Measurements from ENCODE around the gene WDR36.

WDR36 gene

GRCh38 chr5:111099058-111099778 lies 7.1 kb downstream of the WDR36 start:
- DNase-seq (ENCODE audit: low read depth), result no peak
- no peak for TF ChIP-seq CTCF (IDR thresholded peaks at IDR 0.05; ENCODE audit: insufficient read depth, low read depth, low read length, missing control alignments)
- no peak overlapping the region for H3K4me3 ChIP-seq (ENCODE audit: low read length)

- no peak overlapping the region for H3K4me3 ChIP-seq (ENCODE audit: low read length)
- no peak for DNase-seq (ENCODE audit: low read depth)
- no peak for TF ChIP-seq CTCF (IDR thresholded peaks at IDR 0.05; ENCODE audit: insufficient read depth, low read depth, low read length, missing control alignments)
Observed at GRCh38 chr5:111106320-111106948, 14.3 kb downstream of the WDR36 start.

- no peak for TF ChIP-seq CTCF (IDR thresholded peaks at IDR 0.05; ENCODE audit: insufficient read depth, low read depth, low read length, missing control alignments)
- no peak overlapping the region for H3K4me3 ChIP-seq (ENCODE audit: low read length)
Observed at GRCh38 chr5:111107371-111107770, 15.2 kb downstream of the WDR36 start.

DNA sequence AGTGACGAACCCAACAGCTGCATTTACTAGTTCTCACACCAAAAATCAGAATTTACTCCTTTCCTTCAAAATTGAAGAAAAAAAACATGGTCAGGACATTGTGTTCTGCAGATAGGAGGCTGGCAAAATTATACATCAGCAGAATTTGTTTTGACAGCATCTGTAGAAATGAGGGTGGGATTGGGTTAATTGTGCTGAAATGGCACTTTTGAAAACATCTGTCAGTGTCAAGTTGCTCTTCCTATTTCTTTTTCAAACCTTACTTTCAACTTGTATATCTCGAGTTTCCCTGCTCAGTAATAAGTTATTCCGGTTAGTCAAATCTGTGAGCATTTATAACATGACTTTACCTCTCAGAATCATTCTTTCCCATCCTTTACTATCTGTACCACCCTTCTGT lies 19.8 kb downstream of the WDR36 start:
- no peak for DNase-seq (ENCODE audit: low read depth)
- no peak overlapping the region for H3K4me3 ChIP-seq (ENCODE audit: low read length)
- no peak for TF ChIP-seq CTCF (IDR thresholded peaks at IDR 0.05; ENCODE audit: insufficient read depth, low read depth, low read length, missing control alignments)

More at GRCh38 chr5:111107371-111107770, 15.2 kb downstream of the WDR36 start:
- no peak for DNase-seq (ENCODE audit: low read depth)

DNA sequence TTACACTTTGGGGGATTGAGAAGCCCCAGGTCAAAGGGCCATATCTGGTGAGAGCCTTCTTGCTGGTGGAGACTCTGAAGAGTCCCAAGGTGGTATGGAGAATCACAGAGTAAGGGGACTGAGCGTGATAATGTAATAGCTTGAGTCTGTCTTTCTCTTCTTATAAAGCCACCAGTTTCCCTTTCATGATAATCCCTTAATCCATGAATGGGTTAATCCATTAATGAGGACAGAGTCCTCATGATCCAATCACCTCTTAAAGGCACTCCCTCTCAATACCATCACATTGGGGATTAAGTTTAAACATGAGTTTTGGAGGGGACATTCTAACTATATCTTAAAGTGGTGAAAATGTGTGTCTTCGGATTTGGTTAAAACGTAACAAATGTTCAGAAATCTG lies 21.5 kb downstream of the WDR36 start:
- no peak overlapping the region for H3K4me3 ChIP-seq (ENCODE audit: low read length)
- DNase-seq (ENCODE audit: low read depth), result no peak
- no peak for TF ChIP-seq CTCF (IDR thresholded peaks at IDR 0.05; ENCODE audit: insufficient read depth, low read depth, low read length, missing control alignments)

DNA sequence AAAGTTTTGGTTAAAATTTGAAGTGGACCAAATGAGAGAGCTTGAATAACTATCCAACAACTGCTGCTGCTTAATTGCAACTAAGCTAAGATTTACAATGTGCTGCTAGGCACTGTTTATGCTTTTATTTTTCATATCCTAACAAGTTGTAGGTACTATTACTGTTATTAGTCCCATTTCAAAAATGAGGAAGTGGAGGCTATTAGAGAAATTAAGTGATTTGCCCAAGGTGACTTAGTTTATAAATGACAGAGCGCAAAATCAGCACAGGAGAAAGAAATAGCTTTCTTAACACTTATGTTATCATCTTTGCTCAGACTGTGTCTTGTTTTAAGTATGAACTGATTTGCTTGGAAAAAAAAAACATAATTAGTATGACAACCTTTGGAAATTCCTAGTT lies 23.1 kb downstream of the WDR36 start:
- H3K4me3 ChIP-seq (ENCODE audit: low read length), result no peak overlapping the region
- DNase-seq (ENCODE audit: low read depth), result no peak
- no peak for TF ChIP-seq CTCF (IDR thresholded peaks at IDR 0.05; ENCODE audit: insufficient read depth, low read depth, low read length, missing control alignments)

DNA sequence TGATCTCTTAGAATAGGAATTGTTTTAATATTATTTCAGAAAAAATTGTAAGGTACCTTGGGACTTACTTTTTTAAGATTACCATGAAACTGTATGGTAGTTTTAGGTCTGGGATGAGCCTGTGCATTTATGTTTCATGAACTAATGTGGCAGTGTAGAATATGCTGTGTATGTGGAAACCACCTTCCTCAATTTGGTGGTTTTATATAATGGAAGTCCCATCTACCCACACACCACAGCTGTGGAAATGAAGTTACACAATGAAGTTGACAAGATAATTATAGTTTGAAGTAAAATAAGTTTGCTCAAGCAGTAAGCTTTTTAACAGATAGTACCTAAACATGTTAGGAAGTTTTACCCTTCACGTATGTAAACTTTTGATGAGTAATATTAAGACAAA lies 24.4 kb downstream of the WDR36 start:
- no peak overlapping the region for H3K4me3 ChIP-seq (ENCODE audit: low read length)
- DNase-seq (ENCODE audit: low read depth), result no peak
- no peak for TF ChIP-seq CTCF (IDR thresholded peaks at IDR 0.05; ENCODE audit: insufficient read depth, low read depth, low read length, missing control alignments)
